BLaER1 treated with 17β-estradiol and CSF1 and Interleukin-3, amounts not matched to agents 10 nM and 100 nM (cell line): ENCODE data around the gene STRADB.
"Not testable (repeated sequence)": the region's sequence is repeated elsewhere in the genome, so short reads cannot be mapped to it uniquely, and the experiment has no call there.

Source experiments
- H3K27ac ChIP-seq, 11 experiments: shearing (Covaris generic); formaldehyde crosslinking; 2 replicates each; pipeline ENCODE4 v1.8.1; 2022
- H3K27me3 ChIP-seq, 11 experiments: shearing (Covaris generic); formaldehyde crosslinking; 2 replicates each; pipeline ENCODE4 v1.8.1; 2022
- H3K36me3 ChIP-seq, 11 experiments: shearing (Covaris generic); formaldehyde crosslinking; 2 replicates each; pipeline ENCODE4 v1.8.1; 2022
- H3K4me1 ChIP-seq, 10 experiments: shearing (Covaris generic); formaldehyde crosslinking; 2 replicates each; pipeline ENCODE4 v1.8.1; 2022
- H3K4me2 ChIP-seq, 11 experiments: shearing (Covaris generic); formaldehyde crosslinking; 2 replicates each; pipeline ENCODE4 v1.8.1; 2022
- H3K4me3 ChIP-seq, 10 experiments: shearing (Covaris generic); formaldehyde crosslinking; 2 replicates each; pipeline ENCODE4 v1.8.1; 2022
- H3K9ac ChIP-seq, 11 experiments: shearing (Covaris generic); formaldehyde crosslinking; 2 replicates each; pipeline ENCODE4 v1.8.1; 2022
- H3K9me3 ChIP-seq, 11 experiments: shearing (Covaris generic); formaldehyde crosslinking; replicated peaks in 1 of 11; 2 replicates each; pipeline ENCODE4 v1.8.1; 2022
- H4K20me1 ChIP-seq, 11 experiments: shearing (Covaris generic); formaldehyde crosslinking; 2 replicates each; pipeline ENCODE4 v1.8.1; 2022
- Cebpa-rat ChIP-seq, 11 experiments: shearing (Covaris generic); IDR thresholded peaks; 2 replicates each; pipeline ENCODE4 v1.8.1; 2022

Gene STRADB

GRCh38 chr2:201466050-201466675 lies 14.6 kb downstream of the STRADB start:
- Histone ChIP-seq H3K36me3 (peaks cover 27 to 89% (median 65%) of the 10 kb centered on the region in 11 experiments), H3K4me1 (no peaks in the 10 kb centered on the region), H3K27ac (no peak overlapping the region), H3K9ac (no peak overlapping the region), H3K27me3 (no peaks in the 10 kb centered on the region), H3K9me3 (peaks cover 0 to 12% (median 8%) of the 10 kb centered on the region in 11 experiments; a peak in 17 of 22 replicates), H3K4me3 (no peak overlapping the region), H4K20me1 (no peaks in the 10 kb centered on the region), H3K4me2 (no peak overlapping the region)
- TF ChIP-seq Cebpa-rat (IDR thresholded peaks at IDR 0.05), result no peak

GRCh38 chr2:201467666-201468065 lies 16.1 kb downstream of the STRADB start:
- TF ChIP-seq Cebpa-rat (IDR thresholded peaks at IDR 0.05), result no peak
- Histone ChIP-seq H3K36me3 (peaks cover 31 to 89% (median 66%) of the 10 kb centered on the region in 11 experiments), H3K27ac (no peak overlapping the region)

GRCh38 chr2:201470821-201471731 lies 19.5 kb downstream of the STRADB start:
- no peak for TF ChIP-seq Cebpa-rat (IDR thresholded peaks at IDR 0.05)
- Histone ChIP-seq H3K27me3 (no peaks in the 10 kb centered on the region), H3K27ac (no peak overlapping the region), H3K9me3 (no peaks in the 10 kb centered on the region), H3K4me2 (no peak overlapping the region), H4K20me1 (no peaks in the 10 kb centered on the region), H3K36me3 (peaks cover 28 to 86% (median 72%) of the 10 kb centered on the region in 11 experiments), H3K4me1 (no peaks in the 10 kb centered on the region), H3K4me3 (no peak overlapping the region), H3K9ac (no peak overlapping the region)

More at GRCh38 chr2:201467666-201468065, 16.1 kb downstream of the STRADB start:
- Histone ChIP-seq H3K9me3 (no peaks in the 10 kb centered on the region), H4K20me1 (no peaks in the 10 kb centered on the region), H3K9ac (no peak overlapping the region), H3K4me2 (no peak overlapping the region), H3K27me3 (no peaks in the 10 kb centered on the region), H3K4me1 (no peaks in the 10 kb centered on the region), H3K4me3 (no peak overlapping the region)

- H3K4me1 ChIP-seq, result no peaks in the 10 kb centered on the region
- H3K4me3 ChIP-seq, result no peak overlapping the region
- H3K9me3 ChIP-seq, result no peaks in the 10 kb centered on the region
- no peaks in the 10 kb centered on the region for H3K27me3 ChIP-seq
- no peak overlapping the region for H3K27ac ChIP-seq
- H3K4me2 ChIP-seq, result no peak overlapping the region
- no peak for TF ChIP-seq Cebpa-rat (IDR thresholded peaks at IDR 0.05)
- H3K9ac ChIP-seq, result no peak overlapping the region
- peaks cover 28 to 85% (median 70%) of the 10 kb centered on the region in 11 experiments for H3K36me3 ChIP-seq
- no peaks in the 10 kb centered on the region for H4K20me1 ChIP-seq
Measured at GRCh38 chr2:201471732-201472393, 20.3 kb downstream of the STRADB start.

- H3K9me3 ChIP-seq, result no peaks in the 10 kb centered on the region
- no peak overlapping the region for H3K4me2 ChIP-seq
- TF ChIP-seq Cebpa-rat (IDR thresholded peaks at IDR 0.05), result no peak
- H3K4me1 ChIP-seq, result no peaks in the 10 kb centered on the region
- no peak overlapping the region for H3K27ac ChIP-seq
- no peak overlapping the region for H3K9ac ChIP-seq
- no peaks in the 10 kb centered on the region for H4K20me1 ChIP-seq
- no peaks in the 10 kb centered on the region for H3K27me3 ChIP-seq
- peaks cover 28 to 84% (median 67%) of the 10 kb centered on the region in 11 experiments for H3K36me3 ChIP-seq
- no peak overlapping the region for H3K4me3 ChIP-seq
Measured at GRCh38 chr2:201472411-201472810, 20.9 kb downstream of the STRADB start.

- no peak for TF ChIP-seq Cebpa-rat (IDR thresholded peaks at IDR 0.05)
Measured at GRCh38 chr2:201482543-201482942, 31.0 kb downstream of the STRADB start.

GRCh38 chr2:201483342-201483741 lies 31.8 kb downstream of the STRADB start:
- Histone ChIP-seq H3K4me3 (no peak overlapping the region), H3K27ac (no peak overlapping the region), H3K4me1 (no peaks in the 10 kb centered on the region), H3K4me2 (no peak overlapping the region), H3K9me3 (peaks cover 0 to 12% (median 6%) of the 10 kb centered on the region in 11 experiments; a peak in 6 of 22 replicates), H3K9ac (no peak overlapping the region), H3K36me3 (peaks cover 0 to 45% (median 27%) of the 10 kb centered on the region in 11 experiments; a peak in 18 of 22 replicates), H4K20me1 (no peaks in the 10 kb centered on the region), H3K27me3 (no peaks in the 10 kb centered on the region)
- no peak for TF ChIP-seq Cebpa-rat (IDR thresholded peaks at IDR 0.05)

More at GRCh38 chr2:201482543-201482942, 31.0 kb downstream of the STRADB start:
- Histone ChIP-seq H3K27me3 (no peaks in the 10 kb centered on the region), H4K20me1 (no peaks in the 10 kb centered on the region), H3K4me3 (no peak overlapping the region), H3K4me2 (no peak overlapping the region), H3K9ac (no peak overlapping the region), H3K27ac (no peak overlapping the region), H3K4me1 (no peaks in the 10 kb centered on the region), H3K9me3 (peaks cover 0 to 12% (median 6%) of the 10 kb centered on the region in 11 experiments; a peak in 6 of 22 replicates), H3K36me3 (peaks cover 7 to 53% (median 34%) of the 10 kb centered on the region in 11 experiments; a peak in 19 of 22 replicates)

GRCh38 chr2:201483758-201484157 lies 32.2 kb downstream of the STRADB start:
- not testable (repeated sequence) for H3K27me3 ChIP-seq, H3K27ac ChIP-seq, H3K9ac ChIP-seq, H4K20me1 ChIP-seq, H3K4me1 ChIP-seq, H3K4me3 ChIP-seq, H3K4me2 ChIP-seq
- peaks cover 0 to 12% (median 6%) of the 10 kb centered on the region in 11 experiments; a peak in 6 of 22 replicates for H3K9me3 ChIP-seq
- H3K36me3 ChIP-seq, result peaks cover 0 to 41% (median 23%) of the 10 kb centered on the region in 11 experiments; a peak in 18 of 22 replicates

- Histone ChIP-seq H3K4me3 (no peak overlapping the region), H3K4me1 (peaks cover 0 to 6% (median 0%) of the 10 kb centered on the region in 10 experiments; a peak in 2 of 20 replicates), H3K9ac (no peak overlapping the region), H3K9me3 (peaks cover 0 to 12% (median 6%) of the 10 kb centered on the region in 11 experiments; a peak in 6 of 22 replicates), H4K20me1 (no peaks in the 10 kb centered on the region), H3K36me3 (peaks cover 0 to 33% (median 18%) of the 10 kb centered on the region in 11 experiments; a peak in 17 of 22 replicates), H3K27ac (no peak overlapping the region), H3K4me2 (no peak overlapping the region), H3K27me3 (no peaks in the 10 kb centered on the region)
- TF ChIP-seq Cebpa-rat (IDR thresholded peaks at IDR 0.05), result no peak
Measured at GRCh38 chr2:201484805-201485204, 33.3 kb downstream of the STRADB start.
